ENCODE results near the gene PTCD1.

PTCD1 gene

GRCh38 chr7:99369767-99370391 is 68.7 kb downstream of the PTCD1 start:
- DNase-seq (ENCODE audit: low read depth in 2 of 2), result no peak

GRCh38 chr7:99368750-99369389 is 69.7 kb downstream of the PTCD1 start:
- DNase-seq (ENCODE audit: low read depth in 2 of 2), result no peak

Measured in stimulated activated CD8-positive, alpha-beta memory T cell treated with anti-CD3 and anti-CD28 coated beads, Interleukin-7, amount 100 ng/mL, for 4 hours (primary cell).